B cell (primary cell): Measurements from ENCODE around the gene ZNF84. TPM values are rescaled to one million over a fixed set of nuclear protein-coding genes. Genes with fewer than 3 reads are reported as not detected.

Experiments used
- ATAC-seq: fragments of 200-7000 bp; cut with Tn5 transposase; one replicate; pipeline ENCODE4 v1.10.0; 2021; ENCODE audit warnings: low read depth, mild to moderate bottlenecking, moderate number of reproducible peaks, moderate library complexity
- CTCF ChIA-PET: fragments of 350-600 bp; sonication (Branson Sonifier 250); formaldehyde crosslinking; loops from one replicate; lab custom pipeline; 2021; ENCODE audit warnings: antibody characterized with exemption, inconsistent platforms; lab: Charles Lee
- POLR2A ChIA-PET: fragments of 350-600 bp; sonication (Branson Sonifier 250); formaldehyde crosslinking; loops from one replicate; lab custom pipeline; 2021; ENCODE audit warnings: antibody characterized with exemption; lab: Charles Lee
- DNase-seq: peaks from one replicate; pipeline ENCODE4 v3.0.0; 2013
- H2AFZ ChIP-seq: 2 replicates; pipeline ENCODE4 v1.6.1; 2012; ENCODE audit warnings: mild to moderate bottlenecking, low read depth, low read length; ENCODE audit not compliant: insufficient read depth, poor library complexity, severe bottlenecking
- H3K27ac ChIP-seq, 2 donors: 1 replicate in 1 of 2; 2 replicates in 1 of 2; pipeline ENCODE4 v1.5.1; 2012 to 2013; ENCODE audit warnings: low read length in 2 of 2, mild to moderate bottlenecking in 2 of 2, moderate library complexity in 1 of 2
- H3K27me3 ChIP-seq, 4 experiments: fragments of 200-600 bp in 1 of 4; sonication (generic) in 1 of 4; replicated peaks in 1 of 4; 1 replicate in 2 of 4; 2 replicates in 2 of 4; pipeline versions ENCODE4 v1.6.1 to v1.7.0; 2013 to 2016; ENCODE audit warnings: low read length in 3 of 4, mild to moderate bottlenecking in 2 of 4, mixed read lengths in 1 of 4, moderate library complexity in 1 of 4; ENCODE audit not compliant: insufficient read depth in 4 of 4, control insufficient read depth in 3 of 4; ENCODE audit errors: control extremely low read depth in 1 of 4
- H3K36me3 ChIP-seq, 2 experiments: replicated peaks in 1 of 2; 1 replicate in 1 of 2; 2 replicates in 1 of 2; pipeline versions ENCODE4 v1.6.1 to v1.7.1; 2013; ENCODE audit warnings: low read length in 1 of 2; ENCODE audit not compliant: insufficient read depth in 2 of 2, control insufficient read depth in 1 of 2; ENCODE audit errors: control extremely low read depth in 1 of 2, extremely low read depth in 1 of 2
- H3K4me1 ChIP-seq, 2 donors: fragments of 200-600 bp in 1 of 2; sonication (generic) in 1 of 2; 1 replicate in 1 of 2; 2 replicates in 1 of 2; pipeline versions ENCODE4 v1.5.1 to v1.6.1; 2013 to 2017; ENCODE audit warnings: low read length in 2 of 2; ENCODE audit not compliant: control insufficient read depth in 2 of 2, insufficient read depth in 2 of 2
- H3K4me2 ChIP-seq: replicated peaks from 2 replicates; pipeline ENCODE3; 2012; ENCODE audit warnings: mild to moderate bottlenecking, low read depth, low read length; ENCODE audit not compliant: poor library complexity, severe bottlenecking
- H3K4me3 ChIP-seq, 5 experiments: fragments of 200-600 bp in 1 of 5; sonication (generic) in 1 of 5; 1 replicate in 3 of 5; 2 replicates in 2 of 5; pipeline versions ENCODE4 v1.5.1 to v1.7.0; 2011 to 2016; ENCODE audit warnings: low read length in 4 of 5, mild to moderate bottlenecking in 4 of 5, low read depth in 2 of 5, control low read depth in 1 of 5, moderate library complexity in 1 of 5; ENCODE audit not compliant: insufficient read depth in 1 of 5; ENCODE audit errors: control extremely low read depth in 1 of 5, extremely low read depth in 1 of 5
- H3K79me2 ChIP-seq: fragments of 200-600 bp; sonication (generic); one replicate; pipeline ENCODE4 v1.6.0; 2016; ENCODE audit warnings: low read length; ENCODE audit not compliant: control insufficient read depth, insufficient read depth
- H3K9ac ChIP-seq: fragments of 200-600 bp; sonication (generic); 2 replicates; pipeline ENCODE4 v1.6.1; 2017; ENCODE audit warnings: mild to moderate bottlenecking, low read length, moderate library complexity
- H3K9me3 ChIP-seq, 3 donors: one replicate each; pipeline versions ENCODE4 v1.6.1 to v1.7.1; 2013; ENCODE audit warnings: low read length in 2 of 3; ENCODE audit not compliant: control insufficient read depth in 2 of 3, insufficient read depth in 1 of 3; ENCODE audit errors: control extremely low read depth in 1 of 3
- H4K20me1 ChIP-seq: 2 replicates; pipeline ENCODE4 v1.6.0; 2012; ENCODE audit warnings: mild to moderate bottlenecking, low read length; ENCODE audit not compliant: insufficient read depth, control insufficient read depth, poor library complexity, severe bottlenecking
- H3K27ac Mint-ChIP-seq: one replicate; pipeline ENCODE4 v1.8.0; 2021; ENCODE audit warnings: mixed read lengths
- H3K27me3 Mint-ChIP-seq: one replicate; pipeline ENCODE4 v1.8.0; 2021; ENCODE audit warnings: mixed read lengths
- H3K4me1 Mint-ChIP-seq: one replicate; pipeline ENCODE4 v1.8.0; 2021; ENCODE audit warnings: mixed read lengths
- H3K4me3 Mint-ChIP-seq: one replicate; pipeline ENCODE4 v1.8.0; 2021; ENCODE audit warnings: mixed read lengths
- H3K9me3 Mint-ChIP-seq: one replicate; pipeline ENCODE4 v1.8.0; 2022; ENCODE audit warnings: mixed read lengths; ENCODE audit not compliant: insufficient read depth
- EZH2 ChIP-seq: IDR thresholded peaks from 2 replicates; pipeline ENCODE4 v1.6.1; 2012; ENCODE audit warnings: borderline replicate concordance, low read depth, mild to moderate bottlenecking, moderate library complexity, low read length; ENCODE audit not compliant: insufficient read depth, poor library complexity, severe bottlenecking
- WGBS: methylation state at CpG from one replicate; pipeline ENCODE4 v1.1.5; 2013; ENCODE audit warnings: missing lambda C conversion rate; ENCODE audit not compliant: insufficient coverage; 5-methylcytosine and 5-hydroxymethylcytosine counted together
- intact Hi-C: fragments of 100-400 bp; cut with micrococcal nuclease; formaldehyde crosslinking; loops from one replicate; pipeline ENCODE4 v1.10.0; 2022
- polyA plus RNA-seq: library from polyadenylated mRNA; depleted of rRNA; stranded (reverse); fragments of >200 nt; gene quantifications from 2 replicates; pipeline ENCODE4 v1.2.3, GENCODE V29; 2012
- small RNA-seq: library from RNA; depleted of rRNA; stranded (forward); fragments of <200 nt; gene quantifications from one replicate; pipeline ENCODE3, GENCODE V24; 2012; ENCODE audit warnings: low replicate concordance, low read depth; ENCODE audit not compliant: insufficient read length
- total RNA-seq, 2 donors: library from RNA; stranded (reverse); fragments of 120-200 nt in 1 of 2; gene quantifications; 1 replicate in 1 of 2; 2 replicates in 1 of 2; pipeline versions ENCODE4 v1.2.3 to v1.2.4, GENCODE V29; 2013 to 2022
- TF ChIP-seq, protein P1 (sequence below): fragments of 200-600 bp; IDR thresholded peaks from one replicate; pipeline ENCODE4 v1.8.0; 2022; ENCODE audit warnings: antibody characterized with exemption, mild to moderate bottlenecking

ZNF84 gene
- total and polyA plus RNA-seq, 2 donors (not counting 1 experiment from before 2014, with no cell fraction given): 17.6 to 48.4 TPM

DNA sequence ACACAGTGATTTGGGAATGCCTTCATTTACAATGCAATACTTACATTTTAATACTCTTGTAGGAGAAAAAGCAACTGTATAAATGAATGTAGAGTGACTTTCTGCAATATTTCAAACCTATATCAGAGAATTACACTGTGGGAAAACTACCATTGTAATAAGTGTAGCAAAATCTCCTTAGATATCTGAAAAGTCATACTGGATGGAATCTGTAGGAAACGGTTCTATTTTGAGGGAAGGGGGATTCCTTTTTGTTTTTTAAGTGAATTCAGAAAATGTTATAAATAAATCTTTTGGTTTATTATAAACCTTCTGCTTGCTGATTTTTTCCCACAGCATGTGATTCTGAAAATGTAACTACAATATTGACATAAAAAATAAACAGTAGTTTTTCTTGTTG is 69.8 kb downstream of the ZNF84 start:
- Histone ChIP-seq H3K4me1 (no peaks in the 10 kb centered on the region), H3K9ac (no peak overlapping the region), H3K4me3 (peak overlapping the region in 1 of 5 experiments; percentile 42), H2AFZ (no peak overlapping the region), H3K27ac (no peak overlapping the region), H3K79me2 (no peaks in the 10 kb centered on the region), H4K20me1 (no peaks in the 10 kb centered on the region), H3K27me3 (no peaks in the 10 kb centered on the region), H3K36me3 (peaks cover 26 to 32% of the 10 kb centered on the region in 2 experiments), H3K9me3 (peaks cover 42 to 96% (median 46%) of the 10 kb centered on the region in 3 donors), H3K4me2 (no peak overlapping the region)
- ChIA-PET POLR2A (no interaction called here), CTCF (no interaction called here)
- intact Hi-C loops: no loop called here
- Mint-ChIP-seq H3K9me3 (peaks cover 27% of the 10 kb centered on the region), H3K27ac (no peak overlapping the region), H3K27me3 (no peaks in the 10 kb centered on the region), H3K4me3 (no peak overlapping the region), H3K4me1 (no peaks in the 10 kb centered on the region)
- ATAC-seq: no peak
- WGBS: no CpG with 5 or more reads among the region's 1 CpG
- TF ChIP-seq EZH2: no peak
- TF ChIP-seq, protein P1, sequence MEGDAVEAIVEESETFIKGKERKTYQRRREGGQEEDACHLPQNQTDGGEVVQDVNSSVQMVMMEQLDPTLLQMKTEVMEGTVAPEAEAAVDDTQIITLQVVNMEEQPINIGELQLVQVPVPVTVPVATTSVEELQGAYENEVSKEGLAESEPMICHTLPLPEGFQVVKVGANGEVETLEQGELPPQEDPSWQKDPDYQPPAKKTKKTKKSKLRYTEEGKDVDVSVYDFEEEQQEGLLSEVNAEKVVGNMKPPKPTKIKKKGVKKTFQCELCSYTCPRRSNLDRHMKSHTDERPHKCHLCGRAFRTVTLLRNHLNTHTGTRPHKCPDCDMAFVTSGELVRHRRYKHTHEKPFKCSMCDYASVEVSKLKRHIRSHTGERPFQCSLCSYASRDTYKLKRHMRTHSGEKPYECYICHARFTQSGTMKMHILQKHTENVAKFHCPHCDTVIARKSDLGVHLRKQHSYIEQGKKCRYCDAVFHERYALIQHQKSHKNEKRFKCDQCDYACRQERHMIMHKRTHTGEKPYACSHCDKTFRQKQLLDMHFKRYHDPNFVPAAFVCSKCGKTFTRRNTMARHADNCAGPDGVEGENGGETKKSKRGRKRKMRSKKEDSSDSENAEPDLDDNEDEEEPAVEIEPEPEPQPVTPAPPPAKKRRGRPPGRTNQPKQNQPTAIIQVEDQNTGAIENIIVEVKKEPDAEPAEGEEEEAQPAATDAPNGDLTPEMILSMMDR: no peak
- no peak for DNase-seq

DNA sequence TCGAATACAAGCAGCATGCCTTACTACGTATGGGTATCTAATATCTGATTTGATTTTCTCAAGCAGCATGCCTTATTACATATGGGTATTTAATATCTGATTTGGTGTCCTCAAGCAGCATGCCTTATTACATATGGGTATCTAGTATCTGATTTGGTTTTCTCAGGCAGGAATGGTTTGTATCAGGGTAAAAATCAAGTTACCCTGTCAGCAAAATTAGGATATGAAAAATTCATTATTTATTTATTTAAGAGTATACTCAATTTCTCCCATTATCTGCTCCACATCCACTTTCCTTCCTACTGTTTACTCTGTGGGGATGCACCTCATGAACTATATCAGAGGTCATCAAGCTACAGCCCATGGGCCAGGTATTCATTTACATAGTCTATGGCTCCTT is 70.8 kb downstream of the ZNF84 start:
- Mint-ChIP-seq H3K4me1 (no peaks in the 10 kb centered on the region), H3K27ac (no peak overlapping the region), H3K4me3 (no peak overlapping the region), H3K9me3 (peaks cover 27% of the 10 kb centered on the region), H3K27me3 (no peaks in the 10 kb centered on the region)
- H3K79me2 ChIP-seq: no peaks in the 10 kb centered on the region
- H3K9me3 ChIP-seq: peaks cover 43 to 87% (median 43%) of the 10 kb centered on the region in 3 donors
- H2AFZ ChIP-seq: no peak overlapping the region
- intact Hi-C loops: no loop called here
- ATAC-seq (no peak), DNase-seq (no peak)
- no CpG with 5 or more reads among the region's 2 CpGs for WGBS
- ChIA-PET POLR2A (no interaction called here), CTCF (no interaction called here)
- H3K4me1 ChIP-seq: no peaks in the 10 kb centered on the region
- H3K9ac ChIP-seq: no peak overlapping the region
- H3K27me3 ChIP-seq: no peaks in the 10 kb centered on the region
- H3K4me2 ChIP-seq: no peak overlapping the region
- TF ChIP-seq EZH2: no peak
- TF ChIP-seq, protein P1: no peak
- H3K4me3 ChIP-seq: peak overlapping the region in 1 of 5 experiments; percentile 30
- H3K36me3 ChIP-seq: peaks cover 22 to 25% of the 10 kb centered on the region in 2 experiments
- H4K20me1 ChIP-seq: no peaks in the 10 kb centered on the region
- no peak overlapping the region for H3K27ac ChIP-seq

Small RNAs within 50 kb of the gene (small RNA-seq; reads per million reads assigned to genes)
- not detected for gene RNU4ATAC12P

Other genes starting within 250 kb of the ZNF84 start
- 66.0 and 68.9 TPM in 2 replicates for gene GOLGA3, start 208.6 kb upstream of the ZNF84 start, total RNA-seq
- gene GOLGA3, start 208.6 kb upstream of the ZNF84 start, polyA plus RNA-seq: 27.7 and 32.7 TPM in 2 replicates
- 92.5 and 105 TPM in 2 replicates for gene CHFR, start 149.9 kb upstream of the ZNF84 start, total RNA-seq
- 83.8 and 89.0 TPM in 2 replicates for gene CHFR, start 149.9 kb upstream of the ZNF84 start, polyA plus RNA-seq
- gene ZNF605, start 81.2 kb upstream of the ZNF84 start, total RNA-seq: 19.7 and 21.7 TPM in 2 replicates
- gene ZNF605, start 81.2 kb upstream of the ZNF84 start, polyA plus RNA-seq: 6.0 and 8.7 TPM in 2 replicates
- 36.0 and 41.5 TPM in 2 replicates for gene ZNF26, start 51.1 kb upstream of the ZNF84 start, total RNA-seq
- 38.3 and 43.6 TPM in 2 replicates for gene ZNF26, start 51.1 kb upstream of the ZNF84 start, polyA plus RNA-seq
- 24.2 and 26.8 TPM in 2 replicates for gene ZNF140, start 43.4 kb downstream of the ZNF84 start, total RNA-seq
- 10.1 and 11.3 TPM in 2 replicates for gene ZNF140, start 43.4 kb downstream of the ZNF84 start, polyA plus RNA-seq
- 6.8 and 7.7 TPM in 2 replicates for gene ZNF891, start 92.8 kb downstream of the ZNF84 start, total RNA-seq
- gene ZNF891, start 92.8 kb downstream of the ZNF84 start, polyA plus RNA-seq: 1.5 and 2.3 TPM in 2 replicates
- gene ZNF10, start 93.1 kb downstream of the ZNF84 start, total RNA-seq: 20.0 and 20.9 TPM in 2 replicates
- gene ZNF10, start 93.1 kb downstream of the ZNF84 start, polyA plus RNA-seq: 5.2 and 26.7 TPM in 2 replicates
- 32.4 and 37.1 TPM in 2 replicates for gene ZNF268, start 144.0 kb downstream of the ZNF84 start, total RNA-seq
- 4.1 and 4.4 TPM in 2 replicates for gene ZNF268, start 144.0 kb downstream of the ZNF84 start, polyA plus RNA-seq
- gene ANHX, start 198.4 kb downstream of the ZNF84 start, total RNA-seq: not detected in 2 replicates
- not detected in 2 replicates for gene ANHX, start 198.4 kb downstream of the ZNF84 start, polyA plus RNA-seq